Type B pancreatic cell (in vitro differentiated cells): ENCODE results near the gene COL23A1. TPM values are rescaled to one million over a fixed set of nuclear protein-coding genes. Genes with fewer than 3 reads are reported as not detected.

ENCODE experiments used
- DNase-seq: peaks from one replicate; pipeline ENCODE4 v3.0.0; 2021; ENCODE audit warnings: mixed read lengths; ENCODE audit not compliant: unreplicated experiment; ENCODE audit errors: extremely low spot score
- H3K27ac Mint-ChIP-seq: 2 replicates; pipeline ENCODE4 v1.8.0; 2021; ENCODE audit warnings: mild to moderate bottlenecking, mixed read lengths
- H3K27me3 Mint-ChIP-seq: 2 replicates; pipeline ENCODE4 v1.8.0; 2021; ENCODE audit warnings: mixed read lengths
- H3K36me3 Mint-ChIP-seq: 2 replicates; pipeline ENCODE4 v1.8.0; 2021; ENCODE audit warnings: mixed read lengths
- H3K4me1 Mint-ChIP-seq: one replicate; pipeline ENCODE4 v1.8.0; 2021; ENCODE audit warnings: mixed read lengths; ENCODE audit not compliant: unreplicated experiment
- H3K4me3 Mint-ChIP-seq: 2 replicates; pipeline ENCODE4 v1.8.0; 2021; ENCODE audit warnings: mild to moderate bottlenecking, mixed read lengths
- H3K9me3 Mint-ChIP-seq: 2 replicates; pipeline ENCODE4 v1.8.0; 2021; ENCODE audit warnings: mixed read lengths
- CTCF ChIP-seq: fragments of 200-600 bp; sonication (generic); conservative IDR thresholded peaks from 2 replicates; pipeline ENCODE4 v1.5.0; 2021; ENCODE audit warnings: antibody characterized with exemption, mild to moderate bottlenecking
- total RNA-seq: library from RNA; stranded (reverse); gene quantifications from 2 replicates; pipeline ENCODE4 v1.2.1, GENCODE V29; 2021; ENCODE audit warnings: low replicate concordance

The COL23A1 gene
- total RNA-seq, 1 donor from 2014 or later = 15.5 TPM

- H3K36me3 Mint-ChIP-seq = peaks cover 3% of the 10 kb centered on the region
These were observed 29.3 kb downstream of the COL23A1 start for GRCh38 chr5:178560911-178561310.

GRCh38 chr5:178557416-178557815, 32.8 kb downstream of the COL23A1 start:
- peaks cover 12% of the 10 kb centered on the region for H3K4me1 Mint-ChIP-seq

More at GRCh38 chr5:178560911-178561310, 29.3 kb downstream of the COL23A1 start:
- DNase-seq = no peak
- TF ChIP-seq CTCF = no peak
- Mint-ChIP-seq H3K4me1 (peaks cover 32% of the 10 kb centered on the region), H3K4me3 (no peak overlapping the region), H3K9me3 (no peaks in the 10 kb centered on the region), H3K27me3 (peaks cover 30% of the 10 kb centered on the region), H3K27ac (no peak overlapping the region)

DNA sequence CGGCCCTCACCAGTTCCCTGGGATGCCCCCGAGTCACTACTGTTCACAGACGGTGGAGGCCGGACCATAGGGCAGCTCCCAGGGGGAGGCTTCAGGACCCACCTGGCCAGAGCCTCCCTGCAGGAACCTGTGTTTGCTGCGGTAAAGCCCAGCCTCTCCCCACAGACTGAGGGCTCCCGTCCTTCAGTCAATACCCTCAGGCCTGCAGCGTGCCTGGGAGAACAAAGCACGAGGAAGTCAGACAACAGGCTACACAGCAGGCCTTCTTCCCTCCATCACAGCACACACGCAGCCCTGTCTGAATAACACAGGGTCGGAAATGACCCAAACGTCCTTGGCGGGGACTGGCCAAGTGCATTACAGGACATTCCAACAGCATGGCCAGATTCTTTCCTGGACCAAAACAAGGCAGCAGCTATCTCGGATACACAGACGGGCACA, 34.4 kb downstream of the COL23A1 start:
- H3K4me3 Mint-ChIP-seq = no peak overlapping the region
- H3K36me3 Mint-ChIP-seq = no peaks in the 10 kb centered on the region
- no peak for TF ChIP-seq CTCF
- no peak for DNase-seq
- peaks cover 22% of the 10 kb centered on the region for H3K27me3 Mint-ChIP-seq
- H3K27ac Mint-ChIP-seq = no peak overlapping the region
- H3K9me3 Mint-ChIP-seq = no peaks in the 10 kb centered on the region
- H3K4me1 Mint-ChIP-seq = peaks cover 21% of the 10 kb centered on the region

More at GRCh38 chr5:178557416-178557815, 32.8 kb downstream of the COL23A1 start:
- H3K27me3 Mint-ChIP-seq = peaks cover 18% of the 10 kb centered on the region
- DNase-seq = no peak
- H3K9me3 Mint-ChIP-seq = no peaks in the 10 kb centered on the region
- peaks cover 3% of the 10 kb centered on the region for H3K36me3 Mint-ChIP-seq
- no peak for TF ChIP-seq CTCF
- H3K27ac Mint-ChIP-seq = no peak overlapping the region
- H3K4me3 Mint-ChIP-seq = no peak overlapping the region

DNA sequence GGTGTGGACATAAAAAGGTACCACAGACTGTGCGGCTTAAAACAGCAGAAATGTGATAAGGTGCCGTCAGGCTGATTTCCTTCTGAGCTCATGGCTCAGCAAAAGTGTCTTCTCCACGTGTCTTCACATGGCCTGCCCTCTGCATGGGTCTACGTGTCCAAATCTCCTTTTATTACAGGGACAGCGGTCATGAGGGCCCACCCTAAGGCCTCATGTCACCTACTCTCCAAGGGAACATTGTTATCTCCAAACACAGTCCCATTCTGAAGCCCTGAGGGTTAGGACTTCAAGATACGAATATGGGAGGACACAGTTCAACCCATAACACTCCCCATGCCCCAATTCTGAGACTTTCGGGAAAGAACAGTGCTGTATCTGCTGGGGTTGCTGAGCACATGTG, 35.2 kb downstream of the COL23A1 start:
- H3K27me3 Mint-ChIP-seq = peaks cover 15% of the 10 kb centered on the region
- no peaks in the 10 kb centered on the region for H3K9me3 Mint-ChIP-seq
- TF ChIP-seq CTCF = no peak
- H3K4me3 Mint-ChIP-seq = no peak overlapping the region
- DNase-seq = no peak
- no peak overlapping the region for H3K27ac Mint-ChIP-seq
- H3K4me1 Mint-ChIP-seq = peaks cover 13% of the 10 kb centered on the region
- no peaks in the 10 kb centered on the region for H3K36me3 Mint-ChIP-seq

GRCh38 chr5:178554311-178554710, 35.9 kb downstream of the COL23A1 start:
- no peak for DNase-seq
- Mint-ChIP-seq H3K4me3 (no peak overlapping the region), H3K27ac (no peak overlapping the region), H3K4me1 (peaks cover 13% of the 10 kb centered on the region), H3K9me3 (no peaks in the 10 kb centered on the region), H3K27me3 (peaks cover 14% of the 10 kb centered on the region), H3K36me3 (no peaks in the 10 kb centered on the region)
- TF ChIP-seq CTCF = no peak

DNA sequence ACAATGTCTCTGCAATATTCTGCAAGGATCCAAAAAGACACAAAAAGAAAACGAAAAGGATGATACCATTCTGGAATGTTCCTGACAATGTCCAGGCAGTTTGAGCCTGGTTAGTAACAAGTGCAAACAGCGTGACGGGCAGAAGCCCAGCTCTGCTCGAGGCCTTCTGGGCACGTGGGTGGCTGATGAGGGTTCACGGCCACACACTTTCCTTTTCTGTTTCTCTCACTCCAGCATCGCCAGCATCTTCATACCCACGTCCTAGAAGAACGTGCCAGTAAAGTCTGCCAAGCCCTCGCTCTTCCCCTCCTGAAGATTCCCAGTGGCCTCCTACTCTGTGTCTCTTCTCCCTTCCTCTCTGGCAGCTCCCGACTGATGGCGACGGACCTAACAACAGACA, 36.7 kb downstream of the COL23A1 start:
- TF ChIP-seq CTCF = no peak
- Mint-ChIP-seq H3K9me3 (no peaks in the 10 kb centered on the region), H3K27ac (no peak overlapping the region), H3K4me1 (peaks cover 15% of the 10 kb centered on the region), H3K36me3 (no peaks in the 10 kb centered on the region), H3K4me3 (no peak overlapping the region), H3K27me3 (peaks cover 10% of the 10 kb centered on the region)
- DNase-seq = no peak
